Glutamatergic neuron (in vitro differentiated cells): ENCODE measurements around the gene DNAH6. TPM values are rescaled to one million over a fixed set of nuclear protein-coding genes. Genes with fewer than 3 reads are reported as not detected.

Source experiments
- DNase-seq: peaks from one replicate; pipeline ENCODE4 v3.0.0; 2022
- H3K27ac Mint-ChIP-seq: one replicate; pipeline ENCODE4 v1.8.0; 2020; ENCODE audit warnings: mild to moderate bottlenecking, mixed read lengths, inconsistent platforms; ENCODE audit not compliant: unreplicated experiment
- H3K27me3 Mint-ChIP-seq: one replicate; pipeline ENCODE4 v1.8.0; 2020; ENCODE audit warnings: mild to moderate bottlenecking, moderate library complexity, mixed read lengths, inconsistent platforms; ENCODE audit not compliant: unreplicated experiment
- H3K36me3 Mint-ChIP-seq: one replicate; pipeline ENCODE4 v1.8.0; 2020; ENCODE audit warnings: mild to moderate bottlenecking, mixed read lengths, inconsistent platforms; ENCODE audit not compliant: unreplicated experiment
- H3K4me1 Mint-ChIP-seq: one replicate; pipeline ENCODE4 v1.8.0; 2020; ENCODE audit warnings: mild to moderate bottlenecking, low read depth, mixed read lengths, inconsistent platforms; ENCODE audit not compliant: unreplicated experiment
- H3K4me3 Mint-ChIP-seq: one replicate; pipeline ENCODE4 v1.8.0; 2020; ENCODE audit warnings: mild to moderate bottlenecking, mixed read lengths, inconsistent platforms; ENCODE audit not compliant: unreplicated experiment
- H3K9me3 Mint-ChIP-seq: one replicate; pipeline ENCODE4 v1.8.0; 2020; ENCODE audit warnings: mild to moderate bottlenecking, moderate library complexity, mixed read lengths, inconsistent platforms; ENCODE audit not compliant: unreplicated experiment
- CTCF ChIP-seq: fragments of 200-600 bp; sonication (generic); IDR thresholded peaks from one replicate; pipeline ENCODE4 v1.5.0; 2021; ENCODE audit not compliant: partially characterized antibody, unreplicated experiment
- total RNA-seq: library from RNA; stranded (reverse); fragmentation: NEBNext Ultra II Directional; extraction: Animal tissue kit (Norgen Biotek cat#: 25700); gene quantifications from one replicate; pipeline ENCODE4 v1.2.1, GENCODE V29; 2021; ENCODE audit not compliant: unreplicated experiment

The DNAH6 gene
- total RNA-seq, 1 donor from 2014 or later: 0.86 TPM

GRCh38 chr2:84639751-84640150, 123.5 kb downstream of the DNAH6 start:
- no peaks in the 10 kb centered on the region for H3K27me3 Mint-ChIP-seq
- no peak overlapping the region for H3K27ac Mint-ChIP-seq
- H3K36me3 Mint-ChIP-seq: no peaks in the 10 kb centered on the region
- no peaks in the 10 kb centered on the region for H3K9me3 Mint-ChIP-seq
- H3K4me1 Mint-ChIP-seq: no peaks in the 10 kb centered on the region
- no peak overlapping the region for H3K4me3 Mint-ChIP-seq
- TF ChIP-seq CTCF: no peak
- no peak for DNase-seq

GRCh38 chr2:84640411-84640810, 124.1 kb downstream of the DNAH6 start:
- no peaks in the 10 kb centered on the region for H3K27me3 Mint-ChIP-seq
- no peaks in the 10 kb centered on the region for H3K4me1 Mint-ChIP-seq
- no peak overlapping the region for H3K4me3 Mint-ChIP-seq
- H3K9me3 Mint-ChIP-seq: no peaks in the 10 kb centered on the region
- DNase-seq: no peak
- no peaks in the 10 kb centered on the region for H3K36me3 Mint-ChIP-seq
- TF ChIP-seq CTCF: no peak
- no peak overlapping the region for H3K27ac Mint-ChIP-seq

- Mint-ChIP-seq H3K4me1 (no peaks in the 10 kb centered on the region), H3K27me3 (no peaks in the 10 kb centered on the region), H3K4me3 (no peak overlapping the region), H3K9me3 (no peaks in the 10 kb centered on the region), H3K27ac (no peak overlapping the region), H3K36me3 (no peaks in the 10 kb centered on the region)
- no peak for TF ChIP-seq CTCF
- DNase-seq: no peak
Measured at GRCh38 chr2:84641021-84641420, 124.7 kb downstream of the DNAH6 start.

- TF ChIP-seq CTCF: no peak
- Mint-ChIP-seq H3K9me3 (no peaks in the 10 kb centered on the region), H3K27me3 (no peaks in the 10 kb centered on the region), H3K4me1 (no peaks in the 10 kb centered on the region), H3K4me3 (no peak overlapping the region), H3K27ac (no peak overlapping the region), H3K36me3 (no peaks in the 10 kb centered on the region)
- no peak for DNase-seq
Measured at GRCh38 chr2:84643991-84644390, 127.7 kb downstream of the DNAH6 start.

GRCh38 chr2:84646514-84646913, 130.2 kb downstream of the DNAH6 start:
- DNase-seq: no peak
- H3K4me1 Mint-ChIP-seq: no peaks in the 10 kb centered on the region
- H3K27me3 Mint-ChIP-seq: no peaks in the 10 kb centered on the region
- no peaks in the 10 kb centered on the region for H3K9me3 Mint-ChIP-seq
- no peak for TF ChIP-seq CTCF
- H3K27ac Mint-ChIP-seq: no peak overlapping the region
- H3K36me3 Mint-ChIP-seq: no peaks in the 10 kb centered on the region
- H3K4me3 Mint-ChIP-seq: no peak overlapping the region
